CD4-positive, alpha-beta T cell (primary cell): ENCODE data around the gene MPO. TPM values are rescaled to one million over a fixed set of nuclear protein-coding genes. Genes with fewer than 3 reads are reported as not detected.

ENCODE experiments used
- ATAC-seq: fragments of 200-7000 bp; cut with Tn5 transposase; one replicate; pipeline ENCODE4 v1.10.0; 2022; ENCODE audit warnings: mild to moderate bottlenecking; ENCODE audit not compliant: poor library complexity
- CTCF ChIA-PET: fragments of 350-600 bp; sonication (Branson Sonifier 250); formaldehyde crosslinking; loops from one replicate; lab custom pipeline; 2021; ENCODE audit warnings: antibody characterized with exemption, inconsistent platforms; lab: Charles Lee
- POLR2A ChIA-PET: fragments of 350-600 bp; sonication (Branson Sonifier 250); formaldehyde crosslinking; loops from one replicate; lab custom pipeline; 2021; ENCODE audit warnings: antibody characterized with exemption, inconsistent platforms; lab: Charles Lee
- DNase-seq, 14 experiments: peaks; one replicate each; pipeline ENCODE4 v3.0.0-alpha.2; 2013 to 2020; ENCODE audit warnings: mixed read lengths in 2 of 14
- H3K27ac ChIP-seq, 2 donors: one replicate each; pipeline versions ENCODE4 v1.5.1 to v1.7.0; 2013; ENCODE audit warnings: low read length in 2 of 2, low read depth in 1 of 2, mild to moderate bottlenecking in 1 of 2
- H3K27me3 ChIP-seq, 2 experiments: 1 replicate in 1 of 2; 2 replicates in 1 of 2; pipeline versions ENCODE4 v1.6.1 to v1.7.0; 2013; ENCODE audit warnings: low read length in 2 of 2, control low read depth in 1 of 2, mild to moderate bottlenecking in 1 of 2, moderate library complexity in 1 of 2; ENCODE audit not compliant: insufficient read depth in 2 of 2, control insufficient read depth in 1 of 2
- H3K36me3 ChIP-seq: one replicate; pipeline ENCODE4 v1.6.1; 2013; ENCODE audit warnings: low read length, control low read depth; ENCODE audit not compliant: insufficient read depth
- H3K4me1 ChIP-seq: one replicate; pipeline ENCODE4 v1.6.1; 2013; ENCODE audit warnings: low read length, control low read depth; ENCODE audit not compliant: insufficient read depth
- H3K4me3 ChIP-seq: one replicate; pipeline ENCODE4 v1.5.1; 2013; ENCODE audit warnings: mild to moderate bottlenecking, low read length, moderate library complexity
- H3K9me3 ChIP-seq, 2 experiments: 1 replicate in 1 of 2; 2 replicates in 1 of 2; pipeline versions ENCODE4 v1.6.1 to v1.7.0; 2013; ENCODE audit warnings: low read length in 2 of 2, mild to moderate bottlenecking in 2 of 2, control low read depth in 1 of 2, moderate library complexity in 1 of 2; ENCODE audit not compliant: control insufficient read depth in 1 of 2, insufficient read depth in 1 of 2
- H3K27ac Mint-ChIP-seq: one replicate; pipeline ENCODE4 v1.8.0; 2020; ENCODE audit warnings: mixed read lengths
- H3K27me3 Mint-ChIP-seq: one replicate; pipeline ENCODE4 v1.8.0; 2021; ENCODE audit warnings: mixed read lengths
- H3K36me3 Mint-ChIP-seq: one replicate; pipeline ENCODE4 v1.8.0; 2021; ENCODE audit warnings: low read depth, mixed read lengths
- H3K4me1 Mint-ChIP-seq: one replicate; pipeline ENCODE4 v1.8.0; 2021; ENCODE audit warnings: low read depth, mixed read lengths
- H3K4me3 Mint-ChIP-seq: one replicate; pipeline ENCODE4 v1.8.0; 2020; ENCODE audit warnings: mild to moderate bottlenecking, mixed read lengths
- H3K9me3 Mint-ChIP-seq: one replicate; pipeline ENCODE4 v1.8.0; 2020; ENCODE audit warnings: mixed read lengths
- CTCF ChIP-seq: fragments of 200-600 bp; IDR thresholded peaks from one replicate; pipeline ENCODE4 v1.8.0; 2022; ENCODE audit warnings: antibody characterized with exemption, mild to moderate bottlenecking
- intact Hi-C, 2 experiments: fragments of 100-400 bp; cut with DNase I in 1 of 2; cut with micrococcal nuclease in 1 of 2; formaldehyde crosslinking; loops; one replicate each; pipeline versions ENCODE4 v1.15.1 to v1.9.0; 2023 to 2025; cut with DNase I, micrococcal nuclease
- total RNA-seq, 174 experiments: library from RNA in 2 of 174; stranded (reverse) in 2 of 174; gene quantifications; one replicate each; pipeline ENCODE4 v1.2.3 and lab custom pipeline; 2021 to 2026

MPO gene
- total RNA-seq, 2 experiments from 2014 or later: 0.77 TPM; not detected in 1

DNA sequence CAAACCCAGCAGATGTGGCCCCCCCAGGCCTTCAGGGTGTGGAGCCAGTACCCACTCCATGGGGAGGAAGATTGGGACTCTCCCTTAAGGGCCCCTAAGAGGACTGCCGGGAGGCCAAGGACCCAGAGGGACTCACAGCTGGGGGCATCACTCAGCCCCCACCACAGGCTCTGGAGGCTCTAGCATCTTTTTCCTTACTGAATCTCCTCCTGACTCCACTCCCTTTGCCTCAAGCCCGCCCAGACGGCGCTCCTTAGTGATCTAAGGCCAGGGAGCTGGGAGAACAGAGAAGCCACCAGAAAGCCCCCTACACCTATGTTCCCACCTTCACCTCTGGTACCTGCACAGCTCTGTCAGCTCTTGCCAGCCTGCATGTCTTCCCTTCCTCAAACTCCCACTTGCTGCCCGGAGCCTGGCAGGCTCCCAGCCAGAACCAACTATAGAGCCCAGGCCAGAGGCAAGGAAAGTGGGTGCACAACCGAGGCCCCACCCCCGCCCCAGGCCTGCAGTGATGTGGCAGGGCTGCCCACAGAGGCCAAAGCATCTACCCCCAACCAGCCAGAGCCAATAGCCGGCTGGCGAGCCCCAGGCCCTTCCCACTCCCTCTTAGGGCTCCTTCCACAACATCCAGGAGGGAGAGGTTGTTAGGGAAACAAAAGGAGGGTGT is 22.3 kb upstream of the MPO start:
- intact Hi-C loops: no loop called here
- Mint-ChIP-seq H3K4me1 (peaks cover 6% of the 10 kb centered on the region), H3K27me3 (no peaks in the 10 kb centered on the region), H3K9me3 (no peaks in the 10 kb centered on the region), H3K36me3 (no peaks in the 10 kb centered on the region), H3K27ac (no peak overlapping the region), H3K4me3 (no peak overlapping the region)
- H3K9me3 ChIP-seq: no peaks in the 10 kb centered on the region
- ATAC-seq (no peak), DNase-seq (peak in 1 of 14 experiments; percentile 6)
- H3K4me3 ChIP-seq: no peak overlapping the region
- TF ChIP-seq CTCF: no peak
- H3K36me3 ChIP-seq: peaks cover 4% of the 10 kb centered on the region
- no peak overlapping the region for H3K27ac ChIP-seq
- peaks cover 8% of the 10 kb centered on the region for H3K4me1 ChIP-seq
- no peaks in the 10 kb centered on the region for H3K27me3 ChIP-seq
- CTCF ChIA-PET: interaction anchor here (1.0 to 2.3 kb wide), 6 partner anchors 14 to 185 kb away, joined by 4 to 17 read pairs (median 4); partner anchors contain the start of gene HSF5
- POLR2A ChIA-PET: interaction anchor here (1.1 to 2.0 kb wide), 2 partner anchors 15 to 185 kb away, joined by 3 to 6 read pairs; partner anchors contain the start of gene HSF5

DNA sequence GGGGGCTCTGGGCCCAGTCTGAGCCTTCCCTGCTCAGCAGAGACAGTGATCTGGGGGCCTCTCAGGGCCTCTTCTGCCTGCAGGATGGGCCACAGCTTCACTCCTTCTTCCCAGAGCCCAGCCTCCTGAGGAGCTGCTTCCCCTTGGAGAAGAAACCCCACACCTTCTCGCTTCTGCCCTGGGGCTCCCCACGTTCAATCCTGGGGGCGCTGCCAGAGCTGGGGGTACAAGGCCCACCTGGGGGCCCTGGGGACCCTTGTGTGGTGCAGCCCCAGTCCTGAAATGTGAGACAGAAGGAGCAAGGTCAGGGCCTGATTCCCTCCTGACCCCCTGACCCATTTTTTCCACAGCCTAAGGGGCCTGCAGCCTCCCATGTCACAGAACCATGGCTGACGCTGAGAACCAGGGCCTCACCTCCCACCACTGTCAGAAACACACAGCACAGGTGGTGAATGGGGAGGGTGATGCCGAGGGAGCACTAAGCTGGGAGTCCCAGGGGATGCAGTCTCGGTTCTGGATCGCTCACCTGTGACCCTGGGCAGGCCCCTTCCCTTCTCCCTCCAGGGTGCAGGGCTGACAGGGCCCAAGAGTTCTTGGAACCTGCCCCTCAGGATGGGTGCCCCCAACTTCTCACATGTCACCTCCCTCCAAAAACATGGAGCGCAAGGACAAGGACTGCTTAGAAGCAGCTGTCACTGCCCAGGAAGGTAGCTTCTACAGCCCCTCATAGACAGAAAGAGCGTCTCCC is 21.6 kb upstream of the MPO start:
- H3K4me1 ChIP-seq: peaks cover 8% of the 10 kb centered on the region
- H3K9me3 ChIP-seq: no peaks in the 10 kb centered on the region
- H3K4me3 ChIP-seq: no peak overlapping the region
- Mint-ChIP-seq H3K4me3 (no peak overlapping the region), H3K27ac (no peak overlapping the region), H3K27me3 (no peaks in the 10 kb centered on the region), H3K36me3 (no peaks in the 10 kb centered on the region), H3K9me3 (no peaks in the 10 kb centered on the region), H3K4me1 (peaks cover 6% of the 10 kb centered on the region)
- no peak overlapping the region for H3K27ac ChIP-seq
- no peaks in the 10 kb centered on the region for H3K27me3 ChIP-seq
- ChIA-PET POLR2A (no interaction called here), CTCF (no interaction called here)
- intact Hi-C loops: no loop called here
- no peak for ATAC-seq
- no peak for TF ChIP-seq CTCF
- peak in 1 of 14 experiments; percentile 11 for DNase-seq
- H3K36me3 ChIP-seq: peaks cover 1% of the 10 kb centered on the region

DNA sequence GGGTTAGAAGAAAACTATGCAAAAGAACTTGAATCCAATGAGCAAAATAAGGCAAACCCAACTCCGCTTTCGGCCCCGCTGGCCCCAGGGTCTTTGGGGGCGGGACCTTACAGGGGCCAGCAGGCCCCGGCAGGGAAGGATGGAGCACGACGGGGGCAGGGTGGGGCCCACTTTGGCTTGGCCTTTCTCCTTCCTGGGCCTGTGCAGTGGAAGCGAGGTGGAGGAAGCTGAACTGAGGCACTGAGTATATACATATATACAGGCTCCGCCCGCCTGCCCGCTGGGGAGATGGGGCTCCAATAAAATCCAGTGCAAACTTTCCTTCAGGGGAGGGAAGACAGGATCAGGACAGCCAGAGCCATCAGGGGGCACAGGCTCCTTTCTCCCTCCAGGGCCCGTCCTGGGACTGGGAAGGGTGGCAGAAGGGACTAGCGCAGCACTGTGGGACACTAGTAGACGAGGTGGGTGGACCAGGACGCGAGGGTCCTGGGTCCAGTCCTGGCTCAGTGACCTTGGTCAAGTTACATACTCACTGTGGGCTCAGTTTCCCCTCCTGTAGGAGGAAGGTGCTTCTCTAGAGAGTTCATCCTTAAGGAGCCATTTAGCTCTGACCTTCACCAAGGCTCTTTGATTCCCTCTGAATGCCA is 20.9 kb upstream of the MPO start:
- Histone ChIP-seq H3K27ac (no peak overlapping the region), H3K27me3 (no peaks in the 10 kb centered on the region), H3K4me1 (peaks cover 8% of the 10 kb centered on the region), H3K4me3 (no peak overlapping the region), H3K36me3 (no peaks in the 10 kb centered on the region), H3K9me3 (no peaks in the 10 kb centered on the region)
- H3K4me3 Mint-ChIP-seq: no peak overlapping the region
- intact Hi-C loops: no loop called here
- ChIA-PET POLR2A (no interaction called here), CTCF (no interaction called here)
- H3K9me3 Mint-ChIP-seq: no peaks in the 10 kb centered on the region
- no peaks in the 10 kb centered on the region for H3K27me3 Mint-ChIP-seq
- no peak for TF ChIP-seq CTCF
- peaks cover 6% of the 10 kb centered on the region for H3K4me1 Mint-ChIP-seq
- ATAC-seq: no peak
- DNase-seq: peak in 1 of 14 experiments; percentile 8
- no peaks in the 10 kb centered on the region for H3K36me3 Mint-ChIP-seq
- no peak overlapping the region for H3K27ac Mint-ChIP-seq
